GM12874 (cell line): ENCODE data around the gene GK.

Source experiments
- CTCF ChIP-seq: IDR thresholded peaks from 2 replicates; pipeline ENCODE4 v1.5.1; 2011; ENCODE audit warnings: low read depth, mild to moderate bottlenecking, control low read depth, low read length, moderate library complexity; ENCODE audit not compliant: insufficient read depth

GK gene

GRCh38 chrX:30642642-30643041, 10.6 kb upstream of the GK start:
- no peak for TF ChIP-seq CTCF

GRCh38 chrX:30643313-30643821, 9.9 kb upstream of the GK start:
- no peak for TF ChIP-seq CTCF

GRCh38 chrX:30649859-30650258, 3.4 kb upstream of the GK start:
- no peak for TF ChIP-seq CTCF

GRCh38 chrX:30652527-30653414, 452 bp upstream of the GK start:
- TF ChIP-seq CTCF = no peak

GRCh38 chrX:30654989-30655607, 1.9 kb downstream of the GK start:
- TF ChIP-seq CTCF = no peak

GRCh38 chrX:30655991-30656390, 2.8 kb downstream of the GK start:
- no peak for TF ChIP-seq CTCF
